ENCODE measurements around the gene PLA2G4E.

The PLA2G4E gene

GRCh38 chr15:42018306-42019224 is 2.3 kb downstream of the PLA2G4E start:
- no peak for DNase-seq (ENCODE audit: low spot score)

- no peak for DNase-seq (ENCODE audit: low spot score)
Measured at GRCh38 chr15:42016971-42017370, 3.9 kb downstream of the PLA2G4E start.

GRCh38 chr15:42014406-42014805 is 6.4 kb downstream of the PLA2G4E start:
- no peak for DNase-seq (ENCODE audit: low spot score)

- DNase-seq (ENCODE audit: low spot score) = no peak
Measured at GRCh38 chr15:42012928-42013482, 7.8 kb downstream of the PLA2G4E start.

GRCh38 chr15:42012241-42012640 is 8.6 kb downstream of the PLA2G4E start:
- DNase-seq (ENCODE audit: low spot score) = no peak

- DNase-seq (ENCODE audit: low spot score) = no peak
Measured at GRCh38 chr15:42011074-42011473, 9.8 kb downstream of the PLA2G4E start.

- no peak for DNase-seq (ENCODE audit: low spot score)
Measured at GRCh38 chr15:42010434-42010833, 10.4 kb downstream of the PLA2G4E start.

GRCh38 chr15:42009474-42009873 is 11.4 kb downstream of the PLA2G4E start:
- DNase-seq (ENCODE audit: low spot score) = no peak

- DNase-seq (ENCODE audit: low spot score) = no peak
Measured at GRCh38 chr15:42009022-42009421, 11.8 kb downstream of the PLA2G4E start.

GRCh38 chr15:42007386-42007785 is 13.5 kb downstream of the PLA2G4E start:
- DNase-seq (ENCODE audit: low spot score) = no peak

- no peak for DNase-seq (ENCODE audit: low spot score)
Measured at GRCh38 chr15:42002333-42002732, 18.5 kb downstream of the PLA2G4E start.

GRCh38 chr15:42001236-42001635 is 19.6 kb downstream of the PLA2G4E start:
- no peak for DNase-seq (ENCODE audit: low spot score)

- DNase-seq (ENCODE audit: low spot score) = no peak
Measured at GRCh38 chr15:41999290-42000285, 21.3 kb downstream of the PLA2G4E start.

- DNase-seq (ENCODE audit: low spot score) = no peak
Measured at GRCh38 chr15:41997845-41998244, 23.0 kb downstream of the PLA2G4E start.

GRCh38 chr15:41996921-41997592 is 23.8 kb downstream of the PLA2G4E start:
- DNase-seq (ENCODE audit: low spot score) = no peak

- DNase-seq (ENCODE audit: low spot score) = no peak
Measured at GRCh38 chr15:41996376-41996775, 24.5 kb downstream of the PLA2G4E start.

- no peak for DNase-seq (ENCODE audit: low spot score)
Measured at GRCh38 chr15:41995476-41995855, 25.4 kb downstream of the PLA2G4E start.

GRCh38 chr15:41994772-41995475 is 25.9 kb downstream of the PLA2G4E start:
- DNase-seq (ENCODE audit: low spot score) = no peak

GRCh38 chr15:41994171-41994650 is 26.6 kb downstream of the PLA2G4E start:
- DNase-seq (ENCODE audit: low spot score) = no peak

- no peak for DNase-seq (ENCODE audit: low spot score)
Measured at GRCh38 chr15:41993472-41994170, 27.2 kb downstream of the PLA2G4E start.

Measured in ecto neural progenitor cell (in vitro differentiated cells).